B cell (primary cell): Measurements from ENCODE around the gene PFDN5. TPM values are rescaled to one million over a fixed set of nuclear protein-coding genes. Genes with fewer than 3 reads are reported as not detected.

Source experiments
- ATAC-seq: fragments of 200-7000 bp; cut with Tn5 transposase; one replicate; pipeline ENCODE4 v1.10.0; 2021; ENCODE audit warnings: low read depth, mild to moderate bottlenecking, moderate number of reproducible peaks, moderate library complexity
- CTCF ChIA-PET: fragments of 350-600 bp; sonication (Branson Sonifier 250); formaldehyde crosslinking; loops from one replicate; lab custom pipeline; 2021; ENCODE audit warnings: antibody characterized with exemption, inconsistent platforms; lab: Charles Lee
- POLR2A ChIA-PET: fragments of 350-600 bp; sonication (Branson Sonifier 250); formaldehyde crosslinking; loops from one replicate; lab custom pipeline; 2021; ENCODE audit warnings: antibody characterized with exemption; lab: Charles Lee
- DNase-seq: peaks from one replicate; pipeline ENCODE4 v3.0.0; 2013
- H2AFZ ChIP-seq: 2 replicates; pipeline ENCODE4 v1.6.1; 2012; ENCODE audit warnings: mild to moderate bottlenecking, low read depth, low read length; ENCODE audit not compliant: insufficient read depth, poor library complexity, severe bottlenecking
- H3K27ac ChIP-seq, 2 donors: 1 replicate in 1 of 2; 2 replicates in 1 of 2; pipeline ENCODE4 v1.5.1; 2012 to 2013; ENCODE audit warnings: low read length in 2 of 2, mild to moderate bottlenecking in 2 of 2, moderate library complexity in 1 of 2
- H3K27me3 ChIP-seq, 4 experiments: fragments of 200-600 bp in 1 of 4; sonication (generic) in 1 of 4; replicated peaks in 1 of 4; 1 replicate in 2 of 4; 2 replicates in 2 of 4; pipeline versions ENCODE4 v1.6.1 to v1.7.0; 2013 to 2016; ENCODE audit warnings: low read length in 3 of 4, mild to moderate bottlenecking in 2 of 4, mixed read lengths in 1 of 4, moderate library complexity in 1 of 4; ENCODE audit not compliant: insufficient read depth in 4 of 4, control insufficient read depth in 3 of 4; ENCODE audit errors: control extremely low read depth in 1 of 4
- H3K36me3 ChIP-seq, 2 experiments: replicated peaks in 1 of 2; 1 replicate in 1 of 2; 2 replicates in 1 of 2; pipeline versions ENCODE4 v1.6.1 to v1.7.1; 2013; ENCODE audit warnings: low read length in 1 of 2; ENCODE audit not compliant: insufficient read depth in 2 of 2, control insufficient read depth in 1 of 2; ENCODE audit errors: control extremely low read depth in 1 of 2, extremely low read depth in 1 of 2
- H3K4me1 ChIP-seq, 2 donors: fragments of 200-600 bp in 1 of 2; sonication (generic) in 1 of 2; 1 replicate in 1 of 2; 2 replicates in 1 of 2; pipeline versions ENCODE4 v1.5.1 to v1.6.1; 2013 to 2017; ENCODE audit warnings: low read length in 2 of 2; ENCODE audit not compliant: control insufficient read depth in 2 of 2, insufficient read depth in 2 of 2
- H3K4me2 ChIP-seq: replicated peaks from 2 replicates; pipeline ENCODE3; 2012; ENCODE audit warnings: mild to moderate bottlenecking, low read depth, low read length; ENCODE audit not compliant: poor library complexity, severe bottlenecking
- H3K4me3 ChIP-seq, 5 experiments: fragments of 200-600 bp in 1 of 5; sonication (generic) in 1 of 5; 1 replicate in 3 of 5; 2 replicates in 2 of 5; pipeline versions ENCODE4 v1.5.1 to v1.7.0; 2011 to 2016; ENCODE audit warnings: low read length in 4 of 5, mild to moderate bottlenecking in 4 of 5, low read depth in 2 of 5, control low read depth in 1 of 5, moderate library complexity in 1 of 5; ENCODE audit not compliant: insufficient read depth in 1 of 5; ENCODE audit errors: control extremely low read depth in 1 of 5, extremely low read depth in 1 of 5
- H3K79me2 ChIP-seq: fragments of 200-600 bp; sonication (generic); one replicate; pipeline ENCODE4 v1.6.0; 2016; ENCODE audit warnings: low read length; ENCODE audit not compliant: control insufficient read depth, insufficient read depth
- H3K9ac ChIP-seq: fragments of 200-600 bp; sonication (generic); 2 replicates; pipeline ENCODE4 v1.6.1; 2017; ENCODE audit warnings: mild to moderate bottlenecking, low read length, moderate library complexity
- H3K9me3 ChIP-seq, 3 donors: one replicate each; pipeline versions ENCODE4 v1.6.1 to v1.7.1; 2013; ENCODE audit warnings: low read length in 2 of 3; ENCODE audit not compliant: control insufficient read depth in 2 of 3, insufficient read depth in 1 of 3; ENCODE audit errors: control extremely low read depth in 1 of 3
- H4K20me1 ChIP-seq: 2 replicates; pipeline ENCODE4 v1.6.0; 2012; ENCODE audit warnings: mild to moderate bottlenecking, low read length; ENCODE audit not compliant: insufficient read depth, control insufficient read depth, poor library complexity, severe bottlenecking
- H3K27ac Mint-ChIP-seq: one replicate; pipeline ENCODE4 v1.8.0; 2021; ENCODE audit warnings: mixed read lengths
- H3K27me3 Mint-ChIP-seq: one replicate; pipeline ENCODE4 v1.8.0; 2021; ENCODE audit warnings: mixed read lengths
- H3K4me1 Mint-ChIP-seq: one replicate; pipeline ENCODE4 v1.8.0; 2021; ENCODE audit warnings: mixed read lengths
- H3K4me3 Mint-ChIP-seq: one replicate; pipeline ENCODE4 v1.8.0; 2021; ENCODE audit warnings: mixed read lengths
- H3K9me3 Mint-ChIP-seq: one replicate; pipeline ENCODE4 v1.8.0; 2022; ENCODE audit warnings: mixed read lengths; ENCODE audit not compliant: insufficient read depth
- EZH2 ChIP-seq: IDR thresholded peaks from 2 replicates; pipeline ENCODE4 v1.6.1; 2012; ENCODE audit warnings: borderline replicate concordance, low read depth, mild to moderate bottlenecking, moderate library complexity, low read length; ENCODE audit not compliant: insufficient read depth, poor library complexity, severe bottlenecking
- WGBS: methylation state at CpG from one replicate; pipeline ENCODE4 v1.1.5; 2013; ENCODE audit warnings: missing lambda C conversion rate; ENCODE audit not compliant: insufficient coverage; 5-methylcytosine and 5-hydroxymethylcytosine counted together
- intact Hi-C: fragments of 100-400 bp; cut with micrococcal nuclease; formaldehyde crosslinking; loops from one replicate; pipeline ENCODE4 v1.10.0; 2022
- polyA plus RNA-seq: library from polyadenylated mRNA; depleted of rRNA; stranded (reverse); fragments of >200 nt; gene quantifications from 2 replicates; pipeline ENCODE4 v1.2.3, GENCODE V29; 2012
- total RNA-seq, 2 donors: library from RNA; stranded (reverse); fragments of 120-200 nt in 1 of 2; gene quantifications; 1 replicate in 1 of 2; 2 replicates in 1 of 2; pipeline versions ENCODE4 v1.2.3 to v1.2.4, GENCODE V29; 2013 to 2022
- TF ChIP-seq, protein P1 (sequence below): fragments of 200-600 bp; IDR thresholded peaks from one replicate; pipeline ENCODE4 v1.8.0; 2022; ENCODE audit warnings: antibody characterized with exemption, mild to moderate bottlenecking

PFDN5 gene
- total and polyA plus RNA-seq, 2 donors (not counting 1 experiment from before 2014, with no cell fraction given), result 654 to 1,584 TPM

DNA sequence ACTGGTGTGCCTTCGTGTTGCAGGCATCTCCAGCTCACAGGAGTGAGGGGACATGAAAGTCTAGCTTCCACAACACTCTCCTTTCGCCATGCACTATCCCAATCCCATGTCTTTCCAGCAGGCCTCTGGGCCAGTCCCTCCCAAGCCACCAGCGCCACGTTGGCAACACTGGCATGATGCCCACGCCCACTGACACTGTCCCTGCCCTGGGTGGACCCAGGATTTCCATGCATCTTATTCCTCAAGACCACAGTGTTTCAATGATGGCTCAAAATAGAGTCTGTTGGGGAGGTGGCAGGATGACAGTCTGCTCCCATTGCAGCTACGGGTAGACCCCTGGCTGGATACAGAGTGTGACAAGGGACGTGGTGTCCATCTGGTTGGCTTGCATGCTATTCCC is 38.5 kb downstream of the PFDN5 start:
- H3K27ac Mint-ChIP-seq, result no peak overlapping the region
- Histone ChIP-seq H2AFZ (no peak overlapping the region), H3K4me1 (peaks cover 10 to 13% of the 10 kb centered on the region in 2 donors), H3K36me3 (no peaks in the 10 kb centered on the region), H4K20me1 (no peaks in the 10 kb centered on the region), H3K27me3 (peaks cover 0 to 53% (median 23%) of the 10 kb centered on the region in 4 experiments), H3K4me2 (no peak overlapping the region), H3K79me2 (no peaks in the 10 kb centered on the region), H3K27ac (no peak overlapping the region), H3K9ac (no peak overlapping the region), H3K4me3 (no peak overlapping the region), H3K9me3 (peaks cover 0 to 2% (median 0%) of the 10 kb centered on the region in 3 donors)
- 67% methylated on average over 7 of the region's 7 CpGs for WGBS
- ChIA-PET POLR2A (no interaction called here), CTCF (interaction anchor here (1.2 to 15.1 kb wide), 3 partner anchors 14 to 122 kb away, joined by 4 to 353 read pairs (median 11); no protein-coding TSS in a partner anchor)
- no peak for DNase-seq
- no peak for ATAC-seq
- H3K27me3 Mint-ChIP-seq, result peaks cover 69% of the 10 kb centered on the region
- H3K4me3 Mint-ChIP-seq, result no peak overlapping the region
- TF ChIP-seq, protein P1, sequence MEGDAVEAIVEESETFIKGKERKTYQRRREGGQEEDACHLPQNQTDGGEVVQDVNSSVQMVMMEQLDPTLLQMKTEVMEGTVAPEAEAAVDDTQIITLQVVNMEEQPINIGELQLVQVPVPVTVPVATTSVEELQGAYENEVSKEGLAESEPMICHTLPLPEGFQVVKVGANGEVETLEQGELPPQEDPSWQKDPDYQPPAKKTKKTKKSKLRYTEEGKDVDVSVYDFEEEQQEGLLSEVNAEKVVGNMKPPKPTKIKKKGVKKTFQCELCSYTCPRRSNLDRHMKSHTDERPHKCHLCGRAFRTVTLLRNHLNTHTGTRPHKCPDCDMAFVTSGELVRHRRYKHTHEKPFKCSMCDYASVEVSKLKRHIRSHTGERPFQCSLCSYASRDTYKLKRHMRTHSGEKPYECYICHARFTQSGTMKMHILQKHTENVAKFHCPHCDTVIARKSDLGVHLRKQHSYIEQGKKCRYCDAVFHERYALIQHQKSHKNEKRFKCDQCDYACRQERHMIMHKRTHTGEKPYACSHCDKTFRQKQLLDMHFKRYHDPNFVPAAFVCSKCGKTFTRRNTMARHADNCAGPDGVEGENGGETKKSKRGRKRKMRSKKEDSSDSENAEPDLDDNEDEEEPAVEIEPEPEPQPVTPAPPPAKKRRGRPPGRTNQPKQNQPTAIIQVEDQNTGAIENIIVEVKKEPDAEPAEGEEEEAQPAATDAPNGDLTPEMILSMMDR, result no peak
- TF ChIP-seq EZH2, result no peak
- peaks cover 10% of the 10 kb centered on the region for H3K4me1 Mint-ChIP-seq
- no peaks in the 10 kb centered on the region for H3K9me3 Mint-ChIP-seq
- intact Hi-C loops, result no loop called here

DNA sequence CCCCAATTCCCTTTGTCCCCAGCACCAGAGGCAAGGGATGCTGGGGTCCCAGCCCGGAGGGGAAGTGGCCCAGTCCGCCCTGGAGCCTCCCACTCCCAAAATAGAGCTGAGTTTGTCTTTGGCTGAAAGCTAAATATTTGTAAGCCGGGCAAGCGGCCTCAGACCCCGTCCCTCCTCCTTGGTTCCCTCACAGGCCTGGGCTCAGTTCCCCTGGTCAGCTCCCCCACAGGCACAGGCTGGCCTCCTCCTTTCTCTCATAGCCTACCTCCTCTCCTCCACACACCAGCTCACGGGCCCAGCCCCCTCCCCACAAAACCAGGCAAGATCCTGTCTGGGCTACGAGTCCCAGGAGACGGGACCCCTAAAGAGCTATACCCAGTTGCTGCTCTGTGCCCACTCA is 39.5 kb downstream of the PFDN5 start:
- Histone ChIP-seq H3K36me3 (no peaks in the 10 kb centered on the region), H3K4me3 (no peak overlapping the region), H3K4me2 (no peak overlapping the region), H2AFZ (no peak overlapping the region), H3K9me3 (peaks cover 0 to 4% (median 0%) of the 10 kb centered on the region in 3 donors), H3K9ac (no peak overlapping the region), H3K27ac (no peak overlapping the region), H4K20me1 (no peaks in the 10 kb centered on the region), H3K27me3 (peaks cover 0 to 52% (median 25%) of the 10 kb centered on the region in 4 experiments), H3K4me1 (peaks cover 10 to 13% of the 10 kb centered on the region in 2 donors), H3K79me2 (no peaks in the 10 kb centered on the region)
- ATAC-seq, result no peak
- TF ChIP-seq, protein P1, result no peak
- intact Hi-C loops, result no loop called here
- POLR2A ChIA-PET, result interaction anchor here (0.6 to 1.2 kb wide), 2 partner anchors 14 to 332 kb away, joined by 4 to 9 read pairs; partner anchors contain the start of gene AAAS
- H3K27me3 Mint-ChIP-seq, result peaks cover 67% of the 10 kb centered on the region
- WGBS, result 91% methylated on average over 6 of the region's 8 CpGs
- no peak overlapping the region for H3K4me3 Mint-ChIP-seq
- DNase-seq, result no peak
- peaks cover 10% of the 10 kb centered on the region for H3K4me1 Mint-ChIP-seq
- CTCF ChIA-PET, result interaction anchor here (0.8 to 3.5 kb wide), 6 partner anchors 10 to 123 kb away, joined by 3 to 11 read pairs (median 4); partner anchors contain the start of gene AAAS
- H3K27ac Mint-ChIP-seq, result no peak overlapping the region
- H3K9me3 Mint-ChIP-seq, result no peaks in the 10 kb centered on the region
